Activated CD4-positive, CD25-positive, alpha-beta regulatory T cell treated with anti-CD3 and anti-CD28 coated beads, Interleukin-2, amount 50 U/mL, for 16 hours (primary cell): ENCODE measurements around the gene ZBTB4.

Source experiments
- DNase-seq: peaks from one replicate; pipeline ENCODE4 v3.0.0-alpha.2; 2020; ENCODE audit warnings: low read depth, low spot score

Gene ZBTB4

GRCh38 chr17:7419819-7420610, 59.4 kb downstream of the ZBTB4 start, which contains the start of gene SPEM1:
Gene SPEM1, plus strand, starts transcription at chr17:7420324. Its CDS starts 61 bp downstream, at chr17:7420385.
- no peak for DNase-seq

DNA sequence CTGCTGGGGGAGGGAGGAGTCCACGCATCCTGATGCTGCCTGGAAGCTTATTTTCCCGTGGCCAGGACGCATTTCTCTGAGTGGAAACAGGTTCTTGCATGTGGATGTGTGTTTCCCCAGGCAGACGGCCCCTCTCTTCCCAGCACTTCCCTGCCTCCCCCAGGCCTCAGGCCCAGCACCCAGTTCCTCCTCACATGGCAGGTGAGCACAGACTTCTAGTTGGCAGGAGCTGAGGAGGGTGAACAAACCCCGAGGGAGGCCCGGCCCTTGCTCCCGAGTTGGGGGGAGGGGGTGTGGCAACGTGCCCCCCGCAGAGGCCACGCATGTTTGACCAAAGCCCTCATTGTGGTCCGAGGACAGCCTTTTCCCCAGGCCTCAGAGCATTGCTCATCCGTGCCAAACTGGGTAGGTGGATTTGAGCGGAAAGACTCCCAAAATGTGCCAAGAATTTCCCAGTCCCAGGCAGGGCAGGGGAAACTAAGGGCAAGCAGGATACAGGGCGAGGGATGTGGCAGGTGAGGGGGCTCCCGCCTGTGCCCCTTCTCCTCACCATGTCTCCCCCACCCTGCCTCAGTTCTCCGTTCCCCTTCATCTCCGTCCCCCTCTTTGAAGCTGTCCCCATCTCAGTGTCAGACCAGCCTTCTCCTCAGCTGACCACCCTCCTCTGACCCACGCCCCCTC, 60.8 kb downstream of the ZBTB4 start:
- no peak for DNase-seq

DNA sequence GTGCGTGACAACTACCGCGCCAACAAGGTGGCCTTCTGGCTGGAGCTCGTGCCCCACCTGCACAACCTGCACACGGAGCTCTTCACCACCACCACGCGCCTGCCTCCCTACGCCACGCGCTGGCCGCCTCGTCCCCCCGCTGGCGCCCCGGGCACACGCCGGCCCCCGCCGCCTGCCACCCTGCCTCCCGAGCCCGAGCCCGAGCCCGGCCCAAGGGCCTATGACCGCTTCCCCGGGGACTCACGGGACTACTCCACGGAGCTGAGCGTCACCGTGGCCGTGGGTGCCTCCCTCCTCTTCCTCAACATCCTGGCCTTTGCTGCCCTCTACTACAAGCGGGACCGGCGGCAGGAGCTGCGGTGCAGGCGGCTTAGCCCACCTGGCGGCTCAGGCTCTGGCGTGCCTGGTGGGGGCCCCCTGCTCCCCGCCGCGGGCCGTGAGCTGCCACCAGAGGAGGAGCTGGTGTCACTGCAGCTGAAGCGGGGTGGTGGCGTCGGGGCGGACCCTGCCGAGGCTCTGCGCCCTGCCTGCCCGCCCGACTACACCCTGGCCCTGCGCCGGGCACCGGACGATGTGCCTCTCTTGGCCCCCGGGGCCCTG, 62.3 kb downstream of the ZBTB4 start:
- DNase-seq, result no peak

DNA sequence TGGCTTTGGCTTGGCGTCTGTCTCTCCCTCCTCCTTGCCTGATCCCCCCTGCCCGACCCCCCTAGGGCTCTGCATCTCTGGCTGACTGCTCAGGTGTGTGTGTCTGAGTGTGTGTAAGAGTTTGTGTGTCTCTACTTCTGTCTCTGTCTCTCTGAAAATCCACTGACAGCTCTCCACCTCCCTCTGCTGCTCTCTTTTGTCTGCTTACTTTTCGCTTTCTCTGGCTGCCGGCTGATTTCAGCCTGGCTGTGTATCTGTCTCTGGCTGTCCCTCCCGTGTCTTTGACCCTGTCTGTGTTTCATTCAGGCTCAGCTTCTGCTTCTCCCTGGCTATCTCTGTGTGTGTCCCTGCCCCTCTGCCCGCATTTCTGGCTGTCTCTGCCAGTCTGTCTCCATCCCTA, 63.1 kb downstream of the ZBTB4 start:
- DNase-seq, result no peak

GRCh38 chr17:7415784-7416183, 63.6 kb downstream of the ZBTB4 start:
- no peak for DNase-seq

DNA sequence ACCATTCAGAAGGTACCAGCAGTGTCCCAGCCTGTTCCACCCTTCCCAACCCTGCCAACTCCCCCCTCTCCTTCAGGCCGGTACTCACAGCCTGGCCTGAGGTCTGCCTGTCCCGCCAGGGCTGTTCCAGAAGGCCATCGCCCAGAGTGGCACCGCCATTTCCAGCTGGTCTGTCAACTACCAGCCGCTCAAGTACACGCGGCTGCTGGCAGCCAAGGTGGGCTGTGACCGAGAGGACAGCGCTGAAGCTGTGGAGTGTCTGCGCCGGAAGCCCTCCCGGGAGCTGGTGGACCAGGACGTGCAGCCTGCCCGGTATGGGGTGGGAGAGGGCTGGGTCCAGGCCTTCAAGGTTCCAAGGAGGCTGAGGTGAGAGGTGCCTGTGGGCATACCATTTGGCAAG, 64.6 kb downstream of the ZBTB4 start:
- DNase-seq, result no peak

DNA sequence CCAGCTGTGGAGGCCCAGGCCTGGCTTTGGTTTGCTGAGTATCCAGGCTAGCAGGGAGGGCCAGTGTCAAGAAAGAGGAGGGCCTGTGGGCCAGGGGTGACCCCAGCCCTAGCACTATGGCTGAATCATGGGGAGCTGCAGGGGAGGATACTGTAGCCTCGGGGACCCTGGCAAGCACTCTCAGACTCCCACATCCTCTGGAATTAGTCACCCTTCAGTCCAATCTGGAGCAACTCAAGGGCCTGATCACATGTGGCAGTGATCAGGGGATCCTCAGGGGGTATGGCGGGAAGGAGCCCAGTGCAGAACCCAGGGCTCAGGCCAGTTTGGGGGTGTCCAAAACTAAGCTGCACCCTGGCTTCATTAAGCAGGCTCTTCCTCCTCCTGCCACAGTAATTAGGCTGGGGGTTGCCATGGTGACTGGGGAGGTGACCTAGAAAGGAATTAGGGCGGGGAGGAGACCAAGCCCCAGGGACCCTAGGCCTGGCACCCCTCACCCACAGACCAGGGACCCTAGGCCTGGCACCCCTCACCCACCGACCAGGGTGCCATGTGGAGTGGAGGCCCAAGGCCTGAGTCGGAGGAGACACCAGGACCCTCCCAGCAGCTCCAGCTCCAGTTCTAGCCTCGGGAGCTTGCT, 66.0 kb downstream of the ZBTB4 start:
- no peak for DNase-seq

GRCh38 chr17:7411427-7411750, 68.0 kb downstream of the ZBTB4 start:
- DNase-seq, result no peak

DNA sequence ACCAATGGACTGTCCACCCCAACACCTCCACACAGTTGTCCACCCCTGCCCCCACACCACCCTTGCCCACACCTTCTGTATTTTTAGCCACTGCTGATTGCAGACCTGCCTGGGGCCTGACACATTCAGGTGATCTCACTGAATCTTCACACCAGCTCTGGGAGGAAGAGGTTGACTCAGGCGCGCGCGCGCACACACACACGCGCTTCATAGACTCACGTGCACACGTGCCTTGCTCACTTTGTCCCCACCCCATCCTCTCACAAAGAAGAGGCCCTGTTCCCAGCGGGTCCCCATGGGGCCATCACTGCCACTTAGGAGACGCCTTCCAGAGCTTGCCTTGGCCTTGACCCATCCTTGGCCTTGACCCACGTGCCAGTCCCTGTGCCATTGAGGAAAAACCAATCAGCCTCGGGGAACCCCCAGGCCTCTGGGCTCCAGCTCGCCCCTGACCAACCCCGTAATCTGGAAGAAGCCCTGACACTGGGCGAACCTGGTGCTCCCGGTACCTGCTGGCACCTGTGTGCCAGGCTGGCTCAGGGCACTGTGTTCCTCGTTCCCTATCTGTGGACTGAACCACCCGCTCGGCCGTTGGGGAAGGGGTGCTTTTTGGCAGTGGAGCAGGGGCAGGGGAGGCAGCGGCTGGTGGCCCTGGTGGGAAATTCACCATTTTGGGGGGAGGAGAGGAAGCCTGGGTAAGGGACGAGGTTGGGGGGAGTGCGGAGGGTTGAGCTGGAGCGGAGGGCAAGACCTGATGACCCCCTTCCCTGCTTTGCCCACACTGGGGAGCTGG, 68.6 kb downstream of the ZBTB4 start:
- no peak for DNase-seq

- no peak for DNase-seq
These were observed 69.7 kb downstream of the ZBTB4 start for GRCh38 chr17:7409716-7410115.
